DLD1 (cell line): ENCODE data around the gene ART1.

Experiments
- in situ Hi-C: cut with HindIII; loops from 2 replicates; pipeline ENCODE4 v1.10.0; 2017; ENCODE audit warnings: low sequenced_read_pairs

Gene ART1

DNA sequence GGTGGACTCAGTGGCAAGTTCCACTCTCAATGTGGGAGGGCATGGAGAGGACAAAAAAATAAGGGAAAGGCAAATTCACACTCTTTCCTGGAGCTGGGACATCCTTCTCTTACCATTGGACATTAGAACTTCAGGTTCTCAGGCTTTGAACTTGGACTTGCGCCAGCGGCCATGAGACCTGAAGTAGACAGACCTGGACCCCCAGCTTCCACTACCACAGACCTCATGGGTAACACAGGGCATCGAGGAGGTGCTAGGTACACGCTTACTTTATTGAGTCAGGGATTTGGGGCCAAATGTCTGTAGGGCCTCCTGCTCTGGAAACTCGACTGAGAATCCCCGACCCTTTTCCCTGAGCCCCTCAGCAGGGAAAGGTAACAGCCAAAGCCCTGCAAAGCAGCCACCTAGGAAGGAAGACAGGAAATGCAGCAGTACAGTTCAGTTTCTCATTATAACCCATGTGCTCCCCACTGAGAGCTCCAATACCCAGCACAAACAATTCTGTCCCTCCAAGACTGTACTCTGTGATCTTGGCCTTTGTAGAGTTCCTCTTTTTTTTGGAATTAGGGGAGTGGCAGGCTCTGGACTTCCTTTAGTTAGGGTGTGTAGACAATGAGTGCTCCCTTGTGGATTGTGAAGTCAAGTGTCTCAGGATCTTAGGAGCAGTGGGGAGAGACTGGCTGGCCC, 20.6 kb downstream of the ART1 start:
- in situ Hi-C loops = no loop called here

GRCh38 chr11:3666023-3666530, 21.1 kb downstream of the ART1 start:
- in situ Hi-C loops = no loop called here

DNA sequence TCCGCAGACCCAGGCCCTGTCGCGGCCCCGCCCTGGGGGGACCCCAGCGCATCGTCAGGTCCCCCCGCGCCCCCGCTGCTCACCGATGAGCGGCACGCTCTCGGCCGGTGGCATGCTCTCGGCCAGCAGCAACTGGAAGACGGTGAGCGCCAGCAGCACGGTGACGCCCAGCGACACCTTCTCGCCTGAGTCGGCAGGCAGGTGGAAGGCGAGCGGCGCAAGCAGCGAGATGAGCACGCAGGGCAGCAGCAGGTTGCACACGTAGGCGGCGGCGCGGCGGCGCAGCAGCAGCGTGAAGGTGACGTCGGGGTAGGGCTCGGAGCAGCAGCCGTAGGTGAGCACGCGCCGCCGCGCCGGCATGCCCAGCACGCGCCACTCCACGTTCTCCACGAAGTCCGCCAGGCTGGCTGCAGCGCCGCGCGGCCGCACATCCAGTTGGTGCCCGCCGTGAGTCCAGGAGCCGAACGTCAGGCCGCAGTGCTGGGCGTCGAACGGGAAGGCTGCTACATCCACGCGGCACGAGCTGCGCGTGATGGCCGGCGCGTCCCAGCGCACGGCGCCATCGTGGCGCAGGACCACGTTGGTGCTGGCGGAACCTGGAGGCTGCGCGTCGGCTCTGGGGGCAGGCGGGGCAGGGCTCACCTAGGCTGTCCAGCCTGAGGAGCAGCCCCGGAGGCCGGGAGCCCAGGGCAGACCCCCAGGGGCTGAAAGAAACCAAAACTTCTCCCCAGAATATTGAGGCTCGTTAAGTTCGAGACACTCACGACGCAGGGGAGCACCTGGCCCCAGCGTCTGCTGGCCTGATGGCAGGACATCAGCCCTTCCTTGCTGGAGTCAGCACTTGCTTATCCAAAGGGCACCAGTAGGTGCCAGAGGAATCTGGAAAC, 22.5 kb downstream of the ART1 start:
- in situ Hi-C loops = no loop called here

- in situ Hi-C loops = no loop called here
Measured at GRCh38 chr11:3669128-3669527, 24.2 kb downstream of the ART1 start.

DNA sequence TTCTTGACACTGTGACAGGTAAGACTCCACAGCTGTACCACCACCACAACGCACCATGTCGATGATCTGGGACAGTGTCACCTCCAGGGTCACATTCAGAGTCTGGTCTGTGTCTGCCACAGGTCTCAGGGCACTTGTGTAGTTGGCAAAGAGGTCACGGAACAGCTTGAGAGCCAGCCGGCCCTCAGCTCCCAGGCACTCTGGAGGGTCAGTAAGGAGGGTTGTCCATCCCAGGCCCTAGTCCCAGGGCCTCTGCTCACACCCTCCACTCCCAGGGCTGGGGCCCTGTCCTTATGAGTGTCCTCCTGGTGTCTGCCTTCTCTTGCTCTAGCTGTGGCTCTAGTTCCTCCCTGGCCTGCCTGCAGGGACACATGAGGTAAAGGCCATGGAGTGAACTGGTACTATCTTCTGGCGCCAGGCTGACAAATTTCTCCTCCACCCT, 24.8 kb downstream of the ART1 start:
- in situ Hi-C loops = no loop called here

- in situ Hi-C loops = no loop called here
Measured at GRCh38 chr11:3671334-3672254, 26.7 kb downstream of the ART1 start, which contains the start of gene CHRNA10. CHRNA10 (minus strand) TSS chr11:3671384; CDS start chr11:3671312, 72 bp downstream.

DNA sequence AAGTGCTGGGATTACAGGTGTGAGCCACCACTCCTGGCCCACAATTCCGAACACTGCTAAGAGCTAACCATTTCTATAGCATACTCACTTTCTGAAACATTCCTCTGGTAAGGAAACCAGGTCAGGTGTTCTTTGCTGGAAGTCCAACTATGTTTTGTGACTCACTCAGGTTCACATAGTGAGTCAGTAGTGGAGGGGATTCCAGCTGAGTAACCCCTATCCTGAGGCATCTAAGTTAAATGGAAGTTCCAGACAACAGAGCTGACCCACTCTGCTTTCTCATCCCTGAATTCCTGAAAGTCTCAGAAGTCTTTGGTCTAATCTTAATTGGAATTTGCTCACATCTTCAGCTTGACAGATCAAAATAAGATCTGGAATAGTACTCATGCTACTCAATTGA, 29.3 kb downstream of the ART1 start:
- in situ Hi-C loops = no loop called here

- in situ Hi-C loops = no loop called here
Measured at GRCh38 chr11:3675971-3676370, 31.0 kb downstream of the ART1 start.

GRCh38 chr11:3679077-3679476, 34.1 kb downstream of the ART1 start:
- in situ Hi-C loops = no loop called here

- in situ Hi-C loops = no loop called here
Measured at GRCh38 chr11:3683039-3683438, 38.1 kb downstream of the ART1 start.

DNA sequence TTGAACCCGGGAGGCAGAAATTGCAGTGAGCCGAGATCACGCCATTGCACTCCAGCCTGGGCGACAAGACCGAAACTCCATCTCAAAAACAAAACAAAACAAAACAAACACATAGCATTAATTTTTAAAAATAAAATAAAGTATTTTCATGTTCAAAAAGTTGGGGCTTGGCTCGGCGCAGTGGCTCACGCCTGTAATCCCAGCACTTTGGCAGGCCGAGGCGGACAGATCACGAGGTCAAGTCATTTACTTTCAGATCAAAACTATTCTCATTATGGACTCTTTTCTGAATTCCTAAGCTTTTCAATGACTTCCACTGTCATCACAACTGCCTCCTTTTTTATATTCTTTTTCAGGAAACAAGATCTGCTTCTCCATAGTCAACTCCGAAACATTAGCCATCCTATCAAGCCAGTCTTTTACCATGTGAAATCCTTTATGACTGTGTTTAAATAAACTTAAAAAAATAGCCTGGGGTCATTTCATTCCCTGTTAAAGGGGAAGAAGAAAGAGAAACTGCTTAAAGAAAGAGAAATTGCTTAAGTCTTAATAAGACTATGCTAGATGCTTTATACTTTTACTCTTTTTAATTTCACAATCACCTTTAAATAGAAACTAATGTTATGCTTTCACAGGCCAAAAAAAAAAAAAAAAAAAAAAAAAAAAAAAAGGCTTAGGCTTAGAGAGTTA, 39.3 kb downstream of the ART1 start:
- in situ Hi-C loops = no loop called here

- in situ Hi-C loops = no loop called here
Measured at GRCh38 chr11:3684819-3685172, 39.9 kb downstream of the ART1 start.

GRCh38 chr11:3685923-3686322, 41.0 kb downstream of the ART1 start:
- in situ Hi-C loops = no loop called here

- in situ Hi-C loops = no loop called here
Measured at GRCh38 chr11:3686751-3687150, 41.8 kb downstream of the ART1 start.

DNA sequence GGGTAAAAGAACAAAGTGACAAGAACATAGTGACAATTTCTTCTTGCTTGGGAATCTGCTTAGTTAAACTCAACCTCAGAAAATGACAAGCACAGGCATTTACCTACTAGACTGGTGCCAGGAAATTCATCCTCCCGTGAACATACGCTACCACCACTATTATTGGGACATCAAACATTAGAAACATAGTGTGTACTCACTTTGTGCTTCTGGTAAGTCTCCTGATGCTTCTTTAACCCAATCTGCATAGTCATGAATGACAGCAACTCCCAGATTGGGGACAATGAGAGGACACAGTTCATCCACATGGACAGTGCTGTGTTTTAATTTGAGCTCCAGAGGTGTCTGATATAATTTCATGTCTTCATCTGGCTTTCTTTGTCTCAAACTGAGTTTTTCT, 55.5 kb downstream of the ART1 start:
- in situ Hi-C loops = no loop called here

GRCh38 chr11:3700910-3701309, 56.0 kb downstream of the ART1 start:
- in situ Hi-C loops = no loop called here

GRCh38 chr11:3703383-3703782, 58.5 kb downstream of the ART1 start:
- in situ Hi-C loops = no loop called here

DNA sequence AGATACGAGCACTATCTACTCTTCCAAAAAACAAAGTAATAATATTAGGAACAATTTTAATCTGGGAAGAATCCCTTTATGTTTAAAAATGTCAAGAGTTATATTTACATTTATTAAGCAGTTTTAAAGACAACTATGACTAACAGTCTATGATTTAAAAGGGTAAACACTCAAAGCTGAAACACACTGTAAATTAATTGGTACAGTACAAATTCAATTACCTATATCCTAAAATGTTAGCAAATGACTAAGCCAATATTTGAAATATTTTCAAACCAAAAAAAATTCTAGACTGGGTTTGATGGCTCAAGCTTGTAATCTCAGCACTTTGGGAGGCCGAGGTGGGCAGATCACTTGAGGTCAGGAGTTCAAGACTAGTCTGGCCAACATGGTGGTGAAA, 62.2 kb downstream of the ART1 start:
- in situ Hi-C loops = no loop called here

DNA sequence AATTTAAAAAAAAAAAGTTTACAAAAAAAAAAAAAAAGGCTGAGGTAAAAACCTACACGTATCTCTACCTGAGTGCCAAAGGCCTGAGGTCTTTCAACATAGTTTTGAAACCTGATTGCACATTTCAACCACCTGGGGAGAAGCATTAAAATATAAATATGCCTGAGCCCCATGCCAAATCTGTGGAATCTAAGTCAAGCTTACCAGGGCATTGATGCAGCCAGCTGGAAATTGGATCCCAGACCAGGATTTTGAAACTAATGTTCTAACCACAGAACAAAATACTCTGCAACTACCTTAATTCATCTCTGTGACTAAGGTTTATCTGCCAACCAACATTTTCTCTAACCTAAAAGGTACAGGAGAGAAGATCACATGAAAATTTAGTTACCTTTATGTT, 65.0 kb downstream of the ART1 start:
- in situ Hi-C loops = loop anchor here (10.0 kb wide), 1 partner anchor 55 kb away; no protein-coding TSS in a partner anchor
